Activated CD4-positive, alpha-beta memory T cell treated with anti-CD3 and anti-CD28 coated beads for 36 hours (primary cell): Measurements from ENCODE around the gene CDH6. TPM values are rescaled to one million over a fixed set of nuclear protein-coding genes. Genes with fewer than 3 reads are reported as not detected.
"Not testable (repeated sequence)": the region's sequence is repeated elsewhere in the genome, so short reads cannot be mapped to it uniquely, and the experiment has no call there.

Source experiments
- CTCF ChIA-PET: fragments of 350-600 bp; sonication (Branson Sonifier 250); formaldehyde crosslinking; loops from one replicate; lab custom pipeline; 2021; ENCODE audit warnings: antibody characterized with exemption, inconsistent platforms; lab: Charles Lee
- POLR2A ChIA-PET: fragments of 350-600 bp; sonication (Branson Sonifier 250); formaldehyde crosslinking; loops from one replicate; lab custom pipeline; 2021; ENCODE audit warnings: antibody characterized with exemption; lab: Charles Lee
- DNase-seq: peaks from one replicate; pipeline ENCODE4 v3.0.0-alpha.2; 2020
- H3K27ac Mint-ChIP-seq: one replicate; pipeline ENCODE4 v1.8.0; 2021; ENCODE audit warnings: mixed read lengths
- H3K27me3 Mint-ChIP-seq: one replicate; pipeline ENCODE4 v1.8.0; 2021; ENCODE audit warnings: mixed read lengths
- H3K36me3 Mint-ChIP-seq: one replicate; pipeline ENCODE4 v1.8.0; 2021; ENCODE audit warnings: mixed read lengths
- H3K4me1 Mint-ChIP-seq: one replicate; pipeline ENCODE4 v1.8.0; 2021; ENCODE audit warnings: low read depth, mixed read lengths
- H3K4me3 Mint-ChIP-seq: one replicate; pipeline ENCODE4 v1.8.0; 2021; ENCODE audit warnings: mild to moderate bottlenecking, mixed read lengths
- H3K9me3 Mint-ChIP-seq: one replicate; pipeline ENCODE4 v1.8.0; 2021; ENCODE audit warnings: mixed read lengths
- intact Hi-C: fragments of 100-400 bp; cut with micrococcal nuclease; formaldehyde crosslinking; loops from one replicate; pipeline ENCODE4 v1.15.1; 2023
- total RNA-seq, 2 experiments: library from RNA; stranded (reverse); gene quantifications; one replicate each; pipeline ENCODE4 v1.2.3, GENCODE V29; 2021

CDH6 gene
- total RNA-seq, 2 experiments from 2014 or later = not detected

GRCh38 chr5:31346896-31347551, 153.5 kb downstream of the CDH6 start:
- Mint-ChIP-seq H3K4me1 (no peaks in the 10 kb centered on the region), H3K27me3 (peaks cover 3% of the 10 kb centered on the region), H3K36me3 (no peaks in the 10 kb centered on the region), H3K27ac (no peak overlapping the region), H3K4me3 (no peak overlapping the region), H3K9me3 (no peaks in the 10 kb centered on the region)
- ChIA-PET POLR2A (no interaction called here), CTCF (no interaction called here)
- no peak for DNase-seq
- intact Hi-C loops = no loop called here

GRCh38 chr5:31347552-31347905, 154.0 kb downstream of the CDH6 start:
- POLR2A ChIA-PET = no interaction called here
- H3K27ac Mint-ChIP-seq = no peak overlapping the region
- H3K9me3 Mint-ChIP-seq = no peaks in the 10 kb centered on the region
- no peak for DNase-seq
- H3K4me3 Mint-ChIP-seq = no peak overlapping the region
- intact Hi-C loops = no loop called here
- peaks cover 3% of the 10 kb centered on the region for H3K27me3 Mint-ChIP-seq
- CTCF ChIA-PET = no interaction called here
- H3K4me1 Mint-ChIP-seq = no peaks in the 10 kb centered on the region
- no peaks in the 10 kb centered on the region for H3K36me3 Mint-ChIP-seq

DNA sequence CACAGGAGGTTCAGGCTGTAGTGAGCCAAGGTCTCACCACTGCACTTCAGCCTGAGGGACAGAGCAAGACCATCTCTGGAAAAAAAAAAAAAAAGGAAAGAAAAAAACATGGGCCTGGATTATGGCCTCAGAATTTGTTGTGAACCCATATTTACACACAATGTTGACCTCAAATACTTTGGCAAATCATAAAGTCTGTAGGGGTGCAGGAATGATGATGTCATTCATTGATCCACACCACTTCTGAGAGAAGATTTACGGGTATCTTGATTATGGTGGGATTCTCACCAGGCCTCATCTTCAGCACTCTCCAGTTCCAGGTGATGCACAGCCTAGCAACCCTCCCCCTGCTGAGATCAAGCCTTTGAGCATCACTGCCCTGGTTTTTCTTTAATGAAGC, 156.9 kb downstream of the CDH6 start:
- Mint-ChIP-seq H3K4me3 (no peak overlapping the region), H3K4me1 (no peaks in the 10 kb centered on the region), H3K36me3 (no peaks in the 10 kb centered on the region), H3K27me3 (peaks cover 7% of the 10 kb centered on the region), H3K27ac (no peak overlapping the region), H3K9me3 (no peaks in the 10 kb centered on the region)
- ChIA-PET CTCF (no interaction called here), POLR2A (no interaction called here)
- no peak for DNase-seq
- intact Hi-C loops = no loop called here

DNA sequence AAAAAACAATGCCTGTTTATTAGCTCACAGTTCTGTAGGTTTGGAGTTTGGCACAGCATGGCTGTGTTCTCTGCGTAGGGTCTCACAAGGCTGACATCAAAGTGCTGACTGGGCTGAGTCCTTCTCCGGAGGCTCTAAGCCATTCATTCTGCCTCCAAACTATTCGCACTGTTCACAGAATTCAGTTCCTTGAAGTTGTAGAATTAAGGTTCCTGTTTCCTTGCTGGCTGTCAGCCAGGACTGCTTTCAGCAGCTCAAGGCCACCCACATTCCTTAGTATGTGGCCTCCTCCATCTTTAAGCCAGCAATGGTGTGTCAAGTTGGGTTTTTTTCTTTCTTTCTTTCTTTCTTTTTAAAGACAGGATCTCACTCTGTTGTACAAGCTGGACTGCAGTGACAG, 161.9 kb downstream of the CDH6 start:
- H3K27me3 Mint-ChIP-seq = peaks cover 6% of the 10 kb centered on the region
- intact Hi-C loops = no loop called here
- H3K4me3 Mint-ChIP-seq = no peak overlapping the region
- POLR2A ChIA-PET = no interaction called here
- H3K36me3 Mint-ChIP-seq = no peaks in the 10 kb centered on the region
- H3K9me3 Mint-ChIP-seq = no peaks in the 10 kb centered on the region
- no peaks in the 10 kb centered on the region for H3K4me1 Mint-ChIP-seq
- CTCF ChIA-PET = interaction anchor here (0.7 kb wide), 1 partner anchor 84 kb away, joined by 3 read pairs; no protein-coding TSS in a partner anchor
- H3K27ac Mint-ChIP-seq = no peak overlapping the region
- DNase-seq = no peak

DNA sequence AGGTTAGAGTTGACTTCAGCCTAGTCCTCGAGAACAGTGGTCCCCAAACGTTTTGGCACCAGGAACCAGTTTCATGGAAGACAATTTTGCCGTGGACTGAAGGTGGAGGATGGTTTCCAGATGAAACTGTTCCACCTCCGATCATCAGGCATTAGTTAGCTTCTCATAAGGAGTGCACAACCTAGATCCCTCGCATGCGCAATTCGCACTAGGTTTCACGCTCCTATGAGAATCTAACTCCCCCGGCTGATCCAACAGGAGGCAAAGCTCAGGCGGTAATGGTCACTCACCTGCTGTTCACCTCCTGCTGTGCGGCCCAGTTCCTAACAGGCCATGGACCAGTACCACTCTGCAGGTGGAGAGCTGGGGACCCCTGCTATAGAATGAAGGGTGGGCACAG, 163.6 kb downstream of the CDH6 start:
- ChIA-PET POLR2A (no interaction called here), CTCF (no interaction called here)
- no peak for DNase-seq
- H3K4me3 Mint-ChIP-seq = no peak overlapping the region
- H3K27me3 Mint-ChIP-seq = peaks cover 4% of the 10 kb centered on the region
- H3K9me3 Mint-ChIP-seq = no peaks in the 10 kb centered on the region
- H3K4me1 Mint-ChIP-seq = no peaks in the 10 kb centered on the region
- H3K36me3 Mint-ChIP-seq = no peaks in the 10 kb centered on the region
- H3K27ac Mint-ChIP-seq = no peak overlapping the region
- intact Hi-C loops = no loop called here

DNA sequence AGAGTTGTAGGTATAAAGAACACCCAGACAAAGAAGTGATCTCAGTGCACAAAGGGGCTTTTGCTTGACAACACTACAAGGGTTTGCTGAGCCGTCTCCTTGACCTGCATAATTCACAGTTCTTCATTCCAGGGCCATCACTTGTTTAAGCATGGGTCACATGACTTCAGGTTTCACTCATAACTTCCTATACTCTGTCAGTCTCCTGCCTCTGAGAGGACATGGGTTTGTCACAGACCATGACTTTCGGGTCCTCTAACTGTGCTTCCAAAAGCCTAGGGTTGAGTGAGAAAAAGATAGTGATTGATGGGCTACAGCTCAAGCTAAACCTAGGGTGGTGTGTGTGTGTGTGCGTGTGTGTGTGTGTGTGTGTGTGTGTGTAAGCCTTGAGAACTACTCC, 166.4 kb downstream of the CDH6 start:
- no peak overlapping the region for H3K27ac Mint-ChIP-seq
- no peaks in the 10 kb centered on the region for H3K9me3 Mint-ChIP-seq
- ChIA-PET POLR2A (no interaction called here), CTCF (no interaction called here)
- intact Hi-C loops = no loop called here
- no peaks in the 10 kb centered on the region for H3K4me1 Mint-ChIP-seq
- H3K27me3 Mint-ChIP-seq = no peaks in the 10 kb centered on the region
- no peak for DNase-seq
- no peak overlapping the region for H3K4me3 Mint-ChIP-seq
- no peaks in the 10 kb centered on the region for H3K36me3 Mint-ChIP-seq

GRCh38 chr5:31361234-31361633, 167.7 kb downstream of the CDH6 start:
- no peak overlapping the region for H3K27ac Mint-ChIP-seq
- H3K4me1 Mint-ChIP-seq = no peaks in the 10 kb centered on the region
- DNase-seq = no peak
- POLR2A ChIA-PET = no interaction called here
- intact Hi-C loops = no loop called here
- peaks cover 2% of the 10 kb centered on the region for H3K27me3 Mint-ChIP-seq
- H3K36me3 Mint-ChIP-seq = no peaks in the 10 kb centered on the region
- no peak overlapping the region for H3K4me3 Mint-ChIP-seq
- CTCF ChIA-PET = no interaction called here
- H3K9me3 Mint-ChIP-seq = no peaks in the 10 kb centered on the region

- H3K36me3 Mint-ChIP-seq, CTCF ChIA-PET, intact Hi-C loops, H3K9me3 Mint-ChIP-seq, POLR2A ChIA-PET, DNase-seq, H3K4me1 Mint-ChIP-seq, H3K27ac Mint-ChIP-seq, H3K27me3 Mint-ChIP-seq, H3K4me3 Mint-ChIP-seq: not testable (repeated sequence)
Measured at GRCh38 chr5:31361704-31362528, 168.4 kb downstream of the CDH6 start.

DNA sequence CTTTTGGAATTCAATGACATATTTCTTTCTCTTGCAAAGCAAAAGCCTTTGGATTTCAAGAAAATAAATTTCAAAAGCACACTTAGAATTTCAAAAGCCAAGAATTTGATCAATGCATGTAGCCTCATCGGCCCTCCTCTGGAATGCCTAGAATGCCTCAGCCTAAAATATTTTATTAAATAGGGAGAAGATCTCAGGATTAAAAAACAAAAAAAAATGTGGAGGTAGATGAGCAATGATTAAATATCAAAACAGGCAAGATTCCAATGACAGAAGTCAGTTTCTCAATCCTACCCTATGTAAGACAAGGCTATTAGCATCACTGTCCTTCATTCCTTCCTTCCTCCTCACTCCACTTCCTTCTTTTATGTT, 169.0 kb downstream of the CDH6 start:
- POLR2A ChIA-PET = no interaction called here
- H3K36me3 Mint-ChIP-seq = no peaks in the 10 kb centered on the region
- CTCF ChIA-PET = no interaction called here
- no peak for DNase-seq
- peaks cover 5% of the 10 kb centered on the region for H3K27me3 Mint-ChIP-seq
- H3K9me3 Mint-ChIP-seq = no peaks in the 10 kb centered on the region
- no peak overlapping the region for H3K4me3 Mint-ChIP-seq
- no peaks in the 10 kb centered on the region for H3K4me1 Mint-ChIP-seq
- intact Hi-C loops = no loop called here
- H3K27ac Mint-ChIP-seq = no peak overlapping the region

GRCh38 chr5:31362931-31363568, 169.6 kb downstream of the CDH6 start:
- ChIA-PET POLR2A (no interaction called here), CTCF (no interaction called here)
- no peaks in the 10 kb centered on the region for H3K36me3 Mint-ChIP-seq
- intact Hi-C loops = no loop called here
- no peaks in the 10 kb centered on the region for H3K9me3 Mint-ChIP-seq
- no peak overlapping the region for H3K4me3 Mint-ChIP-seq
- H3K27ac Mint-ChIP-seq = no peak overlapping the region
- H3K27me3 Mint-ChIP-seq = peaks cover 5% of the 10 kb centered on the region
- no peaks in the 10 kb centered on the region for H3K4me1 Mint-ChIP-seq
- DNase-seq = no peak

DNA sequence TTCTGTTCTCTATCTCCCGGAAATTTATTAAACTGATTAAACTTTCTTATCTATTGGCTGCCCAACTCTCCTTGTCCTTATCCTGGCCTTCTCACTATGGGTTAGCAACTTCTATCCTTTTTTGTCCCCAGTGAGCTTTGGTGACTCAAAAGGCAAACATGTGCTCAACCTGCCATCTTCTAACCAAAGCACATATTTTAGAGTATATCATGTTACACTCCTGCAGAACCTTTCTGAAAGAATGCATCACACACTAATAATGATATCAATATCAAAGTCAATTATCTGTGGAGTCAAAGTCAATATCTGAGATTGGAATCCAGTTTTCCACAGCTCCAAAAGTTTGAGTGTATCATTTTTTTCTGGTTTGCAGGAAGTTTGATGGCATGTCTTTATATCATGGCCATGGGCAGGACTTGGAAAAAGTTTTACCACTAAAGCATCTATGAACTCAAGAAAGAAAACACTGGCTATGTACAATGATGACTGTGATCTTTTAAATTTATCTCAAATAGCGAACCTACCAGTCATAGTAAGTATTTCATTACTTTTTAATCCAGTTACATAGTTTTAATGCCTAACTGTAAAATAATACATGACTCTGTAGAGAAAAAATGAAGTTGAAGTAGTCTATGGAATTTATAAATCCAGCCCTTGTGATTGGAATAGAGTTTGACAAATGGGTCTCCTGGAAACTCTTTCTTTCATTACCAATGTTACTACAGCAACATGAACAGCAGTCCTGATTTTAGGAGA, 171.6 kb downstream of the CDH6 start:
- Mint-ChIP-seq H3K9me3 (no peaks in the 10 kb centered on the region), H3K4me3 (no peak overlapping the region), H3K27me3 (peaks cover 5% of the 10 kb centered on the region), H3K27ac (no peak overlapping the region), H3K36me3 (no peaks in the 10 kb centered on the region), H3K4me1 (no peaks in the 10 kb centered on the region)
- ChIA-PET CTCF (no interaction called here), POLR2A (no interaction called here)
- DNase-seq = no peak
- intact Hi-C loops = no loop called here

GRCh38 chr5:31365776-31366175, 172.3 kb downstream of the CDH6 start:
- CTCF ChIA-PET = no interaction called here
- peaks cover 8% of the 10 kb centered on the region for H3K27me3 Mint-ChIP-seq
- H3K27ac Mint-ChIP-seq = no peak overlapping the region
- no peak for DNase-seq
- no peaks in the 10 kb centered on the region for H3K4me1 Mint-ChIP-seq
- intact Hi-C loops = no loop called here
- POLR2A ChIA-PET = no interaction called here
- no peaks in the 10 kb centered on the region for H3K36me3 Mint-ChIP-seq
- H3K4me3 Mint-ChIP-seq = no peak overlapping the region
- no peaks in the 10 kb centered on the region for H3K9me3 Mint-ChIP-seq
